Bronchus fibroblast of lung (primary cell): Measurements from ENCODE around the gene CUTA. TPM values are rescaled to one million over a fixed set of nuclear protein-coding genes. Genes with fewer than 3 reads are reported as not detected.

Source experiments
- total RNA-seq: library from RNA; depleted of rRNA; stranded (reverse); fragments of >200 nt; gene quantifications from 2 replicates; pipeline ENCODE4 v1.2.3, GENCODE V29; 2015

The CUTA gene
- 317 and 380 TPM in 2 replicates for total RNA-seq

GRCh38 chr6:33417903-33418689 is at the start of gene CUTA:
CUTA (minus strand) TSS chr6:33418107; CDS start chr6:33418000, 107 bp downstream.

GRCh38 chr6:33454009-33454946 is 36.4 kb upstream of the CUTA start, which contains the start of gene ZBTB9:
ZBTB9 (plus strand) TSS chr6:33454576; CDS start chr6:33455101, 525 bp downstream.

GRCh38 chr6:33419580-33420490 is 1.9 kb upstream of the CUTA start, which contains the start of gene SYNGAP1:
SYNGAP1 (plus strand) TSS chr6:33420065; CDS start chr6:33420265, 200 bp downstream.

GRCh38 chr6:33410711-33411631 is 6.9 kb downstream of the CUTA start, which contains the start of gene PHF1:
PHF1 (plus strand) TSS chr6:33411014; CDS start chr6:33412264, 1,250 bp downstream.

GRCh38 chr6:33391278-33391921 is 26.5 kb downstream of the CUTA start, which contains the start of gene KIFC1:
KIFC1 (plus strand) TSS chr6:33391823; CDS start chr6:33391986, 163 bp downstream.

Other genes with a start within 250 kb of the CUTA start
- gene COL11A2, start 225.6 kb downstream of the CUTA start, total RNA-seq, result 0.15 and 1.2 TPM in 2 replicates
- gene RXRB, start 217.4 kb downstream of the CUTA start, total RNA-seq, result 22.2 and 23.2 TPM in 2 replicates
- gene SLC39A7, start 217.2 kb downstream of the CUTA start, total RNA-seq, result 126 and 133 TPM in 2 replicates
- gene HSD17B8, start 213.5 kb downstream of the CUTA start, total RNA-seq, result 10.7 and 11.1 TPM in 2 replicates
- gene RING1, start 209.6 kb downstream of the CUTA start, total RNA-seq, result 12.9 and 13.2 TPM in 2 replicates
- gene VPS52, start 146.2 kb downstream of the CUTA start, total RNA-seq, result 29.3 and 29.9 TPM in 2 replicates
- 4,367 and 4,951 TPM in 2 replicates for gene RPS18, start 146.0 kb downstream of the CUTA start, total RNA-seq
- gene B3GALT4, start 141.0 kb downstream of the CUTA start, total RNA-seq, result 4.4 and 4.9 TPM in 2 replicates
- gene WDR46, start 128.9 kb downstream of the CUTA start, total RNA-seq, result 74.8 and 75.7 TPM in 2 replicates
- 87.8 and 95.1 TPM in 2 replicates for gene PFDN6, start 128.5 kb downstream of the CUTA start, total RNA-seq
- 25.7 and 26.8 TPM in 2 replicates for gene RGL2, start 119.2 kb downstream of the CUTA start, total RNA-seq
- 61.8 and 65.1 TPM in 2 replicates for gene TAPBP, start 104.0 kb downstream of the CUTA start, total RNA-seq
- 14.4 and 15.6 TPM in 2 replicates for gene ZBTB22, start 100.4 kb downstream of the CUTA start, total RNA-seq
- 47.9 and 56.7 TPM in 2 replicates for gene DAXX, start 95.1 kb downstream of the CUTA start, total RNA-seq
- gene KIFC1, start 26.3 kb downstream of the CUTA start, total RNA-seq, result 75.8 and 81.9 TPM in 2 replicates
- 24.1 and 29.6 TPM in 2 replicates for gene PHF1, start 7.1 kb downstream of the CUTA start, total RNA-seq
- gene SYNGAP1, start 2.0 kb upstream of the CUTA start, total RNA-seq, result 3.4 and 4.8 TPM in 2 replicates
- gene ZBTB9, start 36.5 kb upstream of the CUTA start, total RNA-seq, result 3.7 TPM in 2 replicates
- gene BAK1, start 162.2 kb upstream of the CUTA start, total RNA-seq, result 8.3 and 8.9 TPM in 2 replicates
- 24.5 and 25.2 TPM in 2 replicates for gene ITPR3, start 203.2 kb upstream of the CUTA start, total RNA-seq